Psoas muscle (tissue), 8 donors: ENCODE data around the gene MACROH2A1. TPM values are rescaled to one million over a fixed set of nuclear protein-coding genes. Genes with fewer than 3 reads are reported as not detected.

Source experiments
- ATAC-seq, 4 donors: fragments of 200-7000 bp; cut with Tn5 transposase; one replicate each; pipeline ENCODE4 v1.9.1; 2020; ENCODE audit warnings: moderate library complexity in 3 of 4, mild to moderate bottlenecking in 2 of 4
- DNase-seq, 2 donors: peaks; one replicate each; pipeline ENCODE4 v3.0.0-alpha.2; 2020
- H3K27ac ChIP-seq: fragments of 200-600 bp; one replicate; pipeline ENCODE4 v1.8.0; 2022
- H3K27me3 ChIP-seq, 3 donors: fragments of 200-600 bp in 1 of 3; one replicate each; pipeline versions ENCODE4 v1.6.1 to v1.8.0; 2013 to 2022; ENCODE audit warnings: low read length in 2 of 3, mild to moderate bottlenecking in 2 of 3, moderate library complexity in 1 of 3; ENCODE audit not compliant: insufficient read depth in 3 of 3
- H3K36me3 ChIP-seq, 2 donors: fragments of 200-600 bp in 1 of 2; one replicate each; pipeline versions ENCODE4 v1.6.1 to v1.8.0; 2013 to 2022; ENCODE audit warnings: low read depth in 1 of 2, mild to moderate bottlenecking in 1 of 2, moderate library complexity in 1 of 2; ENCODE audit not compliant: insufficient read depth in 1 of 2
- H3K4me1 ChIP-seq: fragments of 200-600 bp; one replicate; pipeline ENCODE4 v1.8.0; 2022
- H3K4me3 ChIP-seq: fragments of 200-600 bp; one replicate; pipeline ENCODE4 v1.8.0; 2022; ENCODE audit warnings: mild to moderate bottlenecking
- H3K9me3 ChIP-seq: fragments of 200-600 bp; one replicate; pipeline ENCODE4 v1.8.0; 2022
- WGBS, 3 donors: extraction: QIAGEN DNeasy Blood & Tissue Kit; methylation state at CpG; one replicate each; pipeline versions ENCODE4 v1.1.6 to v1.1.7; 2013; 5-methylcytosine and 5-hydroxymethylcytosine counted together
- intact Hi-C, 2 donors: fragments of 100-400 bp; cut with DNase I; formaldehyde crosslinking; loops; one replicate each; pipeline versions ENCODE4 v1.11.0 to v1.14.2; 2022
- polyA plus RNA-seq, 3 donors: library from polyadenylated mRNA; stranded (reverse); fragments of 200-250 nt; gene quantifications; one replicate each; pipeline ENCODE4 v1.2.3, GENCODE V29; 2013
- total RNA-seq, 4 donors: library from RNA; stranded (reverse); fragmentation: NEBNext Ultra II Directional in 2 of 4; extraction: Animal tissue kit (Norgen Biotek cat#: 25700) in 2 of 4; gene quantifications; one replicate each; pipeline versions ENCODE4 v1.2.1 to v1.2.4, GENCODE V29; 2021 to 2023
- TF ChIP-seq, protein P1 (sequence below): fragments of 200-600 bp; IDR thresholded peaks from one replicate; pipeline ENCODE4 v1.8.0; 2022; ENCODE audit warnings: antibody characterized with exemption
- donor health status: healthy with polysubstance abuse.
- donor health status: DM: no; HTN: no; CAD: no; lungs with moderate emphysema.
- donor health status: Bipolar disorder and iron deficiency.
- donor health status: healthy.
- donor health status: DM: yes; HTN: yes; CAD: no.
- donor health status: DM: no; HTN: no; CAD: no.
- donor health status: DM: no; HTN: no; CAD: no.
- donor health status: DM: yes; HTN: yes; CAD: no.

The MACROH2A1 gene
- total and polyA plus RNA-seq, 7 donors = 57.8 to 127 (median 85.7) TPM

- intact Hi-C loops = no loop called here
- Histone ChIP-seq H3K36me3 (no peaks in the 10 kb centered on the region), H3K4me3 (no peak overlapping the region), H3K27me3 (peaks cover 0 to 2% (median 0%) of the 10 kb centered on the region in 3 donors), H3K4me1 (no peaks in the 10 kb centered on the region), H3K27ac (no peak overlapping the region), H3K9me3 (no peaks in the 10 kb centered on the region)
- 78 to 87% (median 80%) methylated on average over 23 of the region's 23 CpGs for WGBS, 3 donors
- DNase-seq (no peak), ATAC-seq (no peak)
- TF ChIP-seq, protein P1, sequence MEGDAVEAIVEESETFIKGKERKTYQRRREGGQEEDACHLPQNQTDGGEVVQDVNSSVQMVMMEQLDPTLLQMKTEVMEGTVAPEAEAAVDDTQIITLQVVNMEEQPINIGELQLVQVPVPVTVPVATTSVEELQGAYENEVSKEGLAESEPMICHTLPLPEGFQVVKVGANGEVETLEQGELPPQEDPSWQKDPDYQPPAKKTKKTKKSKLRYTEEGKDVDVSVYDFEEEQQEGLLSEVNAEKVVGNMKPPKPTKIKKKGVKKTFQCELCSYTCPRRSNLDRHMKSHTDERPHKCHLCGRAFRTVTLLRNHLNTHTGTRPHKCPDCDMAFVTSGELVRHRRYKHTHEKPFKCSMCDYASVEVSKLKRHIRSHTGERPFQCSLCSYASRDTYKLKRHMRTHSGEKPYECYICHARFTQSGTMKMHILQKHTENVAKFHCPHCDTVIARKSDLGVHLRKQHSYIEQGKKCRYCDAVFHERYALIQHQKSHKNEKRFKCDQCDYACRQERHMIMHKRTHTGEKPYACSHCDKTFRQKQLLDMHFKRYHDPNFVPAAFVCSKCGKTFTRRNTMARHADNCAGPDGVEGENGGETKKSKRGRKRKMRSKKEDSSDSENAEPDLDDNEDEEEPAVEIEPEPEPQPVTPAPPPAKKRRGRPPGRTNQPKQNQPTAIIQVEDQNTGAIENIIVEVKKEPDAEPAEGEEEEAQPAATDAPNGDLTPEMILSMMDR = no peak
Observed at GRCh38 chr5:135307143-135307903, 91.7 kb downstream of the MACROH2A1 start.

- H3K9me3 ChIP-seq = no peaks in the 10 kb centered on the region
- H3K4me3 ChIP-seq = no peak overlapping the region
- H3K27me3 ChIP-seq = peaks cover 0 to 2% (median 0%) of the 10 kb centered on the region in 3 donors
- TF ChIP-seq, protein P1 = no peak
- intact Hi-C loops = no loop called here
- ATAC-seq (no peak), DNase-seq (no peak)
- 91 to 97% (median 94%) methylated on average over 9 of the region's 9 CpGs for WGBS, 3 donors
- no peak overlapping the region for H3K27ac ChIP-seq
- no peaks in the 10 kb centered on the region for H3K4me1 ChIP-seq
- H3K36me3 ChIP-seq = no peaks in the 10 kb centered on the region
Observed at GRCh38 chr5:135306557-135306956, 92.5 kb downstream of the MACROH2A1 start.

DNA sequence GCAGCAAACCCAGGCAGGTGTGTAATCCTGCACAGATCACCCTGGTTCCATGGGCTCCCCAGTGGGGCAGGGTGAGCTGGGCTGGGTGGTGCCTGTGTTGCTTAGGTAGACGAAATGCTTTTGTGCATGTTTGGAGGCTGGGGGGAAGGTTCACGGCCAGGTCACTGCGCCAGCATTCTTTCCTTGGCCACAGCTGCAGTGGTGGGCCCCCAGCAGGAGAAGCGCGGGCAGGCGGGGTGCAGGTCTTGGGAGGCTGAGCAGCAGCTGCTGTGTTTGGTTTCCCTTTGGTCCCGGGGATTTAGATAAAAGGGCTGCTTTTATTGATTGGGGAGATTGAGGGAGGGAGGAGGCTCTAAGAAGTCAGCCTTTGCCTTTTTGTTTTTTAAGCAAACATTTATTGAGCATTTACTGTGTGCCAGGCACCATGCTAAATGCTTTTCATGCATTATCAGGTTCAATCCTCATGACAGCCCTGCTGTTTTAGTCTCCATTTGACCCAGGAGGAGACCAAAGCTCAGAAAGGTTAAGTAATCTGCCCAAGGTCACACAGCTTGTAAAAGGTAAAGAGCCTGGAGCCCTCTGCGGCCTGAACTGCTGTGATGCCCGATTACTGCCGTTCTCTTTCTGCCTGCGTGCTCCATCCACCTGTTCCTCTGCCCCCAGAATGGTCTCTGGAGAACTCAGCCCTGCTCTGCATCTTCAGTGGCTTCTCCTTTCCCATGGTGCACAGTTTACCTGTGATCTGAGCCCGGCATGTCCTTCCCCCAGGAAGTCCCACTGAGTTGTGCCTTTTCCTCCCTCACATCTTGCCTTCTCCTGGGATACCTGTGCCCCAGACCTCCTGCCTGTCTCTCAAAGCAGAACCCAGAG lies 94.4 kb downstream of the MACROH2A1 start:
- Histone ChIP-seq H3K36me3 (no peaks in the 10 kb centered on the region), H3K4me1 (no peaks in the 10 kb centered on the region), H3K9me3 (no peaks in the 10 kb centered on the region), H3K27me3 (peaks cover 0 to 2% (median 0%) of the 10 kb centered on the region in 3 donors), H3K27ac (no peak overlapping the region), H3K4me3 (no peak overlapping the region)
- TF ChIP-seq, protein P1 = no peak
- 67 to 76% (median 70%) methylated on average over 12 of the region's 12 CpGs for WGBS, 3 donors
- intact Hi-C loops = no loop called here
- DNase-seq (no peak), ATAC-seq (no peak)

- WGBS, 3 donors = 63 to 79% (median 68%) methylated on average over 6 of the region's 6 CpGs
Observed at GRCh38 chr5:135303582-135304173, 95.4 kb downstream of the MACROH2A1 start.

More at GRCh38 chr5:135303582-135304173, 95.4 kb downstream of the MACROH2A1 start:
- TF ChIP-seq, protein P1 = no peak
- intact Hi-C loops = no loop called here
- H3K9me3 ChIP-seq = no peaks in the 10 kb centered on the region
- no peak for DNase-seq
- ATAC-seq = no peak
- no peaks in the 10 kb centered on the region for H3K36me3 ChIP-seq
- H3K27me3 ChIP-seq = peaks cover 0 to 2% (median 0%) of the 10 kb centered on the region in 3 donors
- no peak overlapping the region for H3K27ac ChIP-seq
- H3K4me1 ChIP-seq = no peaks in the 10 kb centered on the region
- no peak overlapping the region for H3K4me3 ChIP-seq
